ENCODE measurements around the gene PAXX.
"Not testable (repeated sequence)": the region's sequence is repeated elsewhere in the genome, so short reads cannot be mapped to it uniquely, and the experiment has no call there.

PAXX gene

GRCh38 chr9:136983167-136983566 is 9.1 kb upstream of the PAXX start:
- no peak for DNase-seq

- no peak for DNase-seq
These were observed 8.4 kb upstream of the PAXX start for GRCh38 chr9:136983656-136984314.

GRCh38 chr9:136984464-136985026 is 7.7 kb upstream of the PAXX start:
- no peak for DNase-seq

GRCh38 chr9:136985027-136985602 is 7.1 kb upstream of the PAXX start:
- DNase-seq: peak; percentile 17

- no peak for DNase-seq
These were observed 6.4 kb upstream of the PAXX start for GRCh38 chr9:136985853-136986252.

- DNase-seq: no peak
These were observed 3.4 kb upstream of the PAXX start for GRCh38 chr9:136988872-136989271.

GRCh38 chr9:136990242-136990911 is 1.8 kb upstream of the PAXX start:
- DNase-seq: no peak

- DNase-seq: no peak
These were observed 672 bp downstream of the PAXX start for GRCh38 chr9:136992819-136993369.

- no peak for DNase-seq
These were observed 2.1 kb downstream of the PAXX start for GRCh38 chr9:136994180-136994887.

GRCh38 chr9:136994888-136995230 is 2.6 kb downstream of the PAXX start:
- DNase-seq: no peak

- DNase-seq: no peak
These were observed 3.1 kb downstream of the PAXX start for GRCh38 chr9:136995362-136995761.

- DNase-seq: no peak
These were observed 3.6 kb downstream of the PAXX start for GRCh38 chr9:136995772-136996311.

GRCh38 chr9:136996361-136997292 is 4.4 kb downstream of the PAXX start, which contains the start of gene CLIC3:
Gene CLIC3 (minus strand): TSS chr9:136996568. CDS start chr9:136996543, 25 bp downstream.
- peak; percentile 67 for DNase-seq

GRCh38 chr9:136997371-136997770 is 5.1 kb downstream of the PAXX start:
- no peak for DNase-seq

- peak; percentile 50 for DNase-seq
These were observed 5.6 kb downstream of the PAXX start for GRCh38 chr9:136997830-136998234.

- DNase-seq: no peak
These were observed 8.1 kb downstream of the PAXX start for GRCh38 chr9:137000177-137000930.

- DNase-seq: no peak
These were observed 9.8 kb downstream of the PAXX start for GRCh38 chr9:137001857-137002645.

- no peak for DNase-seq
These were observed 10.4 kb downstream of the PAXX start for GRCh38 chr9:137002646-137003041.

GRCh38 chr9:137004285-137004684 is 12.1 kb downstream of the PAXX start:
- DNase-seq: not testable (repeated sequence)

Measured in CD4-positive, alpha-beta T cell treated with Interleukin-6 for 4 hours (primary cell).